ENCODE measurements around the gene CHST4.

- TF ChIP-seq, protein P1, sequence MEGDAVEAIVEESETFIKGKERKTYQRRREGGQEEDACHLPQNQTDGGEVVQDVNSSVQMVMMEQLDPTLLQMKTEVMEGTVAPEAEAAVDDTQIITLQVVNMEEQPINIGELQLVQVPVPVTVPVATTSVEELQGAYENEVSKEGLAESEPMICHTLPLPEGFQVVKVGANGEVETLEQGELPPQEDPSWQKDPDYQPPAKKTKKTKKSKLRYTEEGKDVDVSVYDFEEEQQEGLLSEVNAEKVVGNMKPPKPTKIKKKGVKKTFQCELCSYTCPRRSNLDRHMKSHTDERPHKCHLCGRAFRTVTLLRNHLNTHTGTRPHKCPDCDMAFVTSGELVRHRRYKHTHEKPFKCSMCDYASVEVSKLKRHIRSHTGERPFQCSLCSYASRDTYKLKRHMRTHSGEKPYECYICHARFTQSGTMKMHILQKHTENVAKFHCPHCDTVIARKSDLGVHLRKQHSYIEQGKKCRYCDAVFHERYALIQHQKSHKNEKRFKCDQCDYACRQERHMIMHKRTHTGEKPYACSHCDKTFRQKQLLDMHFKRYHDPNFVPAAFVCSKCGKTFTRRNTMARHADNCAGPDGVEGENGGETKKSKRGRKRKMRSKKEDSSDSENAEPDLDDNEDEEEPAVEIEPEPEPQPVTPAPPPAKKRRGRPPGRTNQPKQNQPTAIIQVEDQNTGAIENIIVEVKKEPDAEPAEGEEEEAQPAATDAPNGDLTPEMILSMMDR (conservative IDR thresholded peaks at IDR 0.05; ENCODE audit: low read length), result no peak
- TF ChIP-seq EZH2phosphoT487 (IDR thresholded peaks at IDR 0.05; ENCODE audit: borderline replicate concordance, low read depth, low read length), result no peak
Observed at GRCh38 chr16:71569621-71570020, 43.4 kb downstream of the CHST4 start.

Data from OCI-LY7 (cell line).